OCI-LY3 (cell line): ENCODE measurements around the gene FZD10.

Experiments used
- H2AFZ ChIP-seq: fragments of 200-600, 300-600 bp; shearing (Covaris generic); 2 replicates; pipeline ENCODE4 v1.6.0; 2014; ENCODE audit warnings: antibody characterized with exemption, low read depth, low read length
- H3K27ac ChIP-seq: fragments of 200-600, 300-600 bp; sonication (generic); 2 replicates; pipeline ENCODE4 v1.5.1; 2014; ENCODE audit warnings: mild to moderate bottlenecking, low read length, moderate library complexity, mixed read lengths
- H3K27me3 ChIP-seq: fragments of 200-600, 300-600 bp; sonication (generic); 2 replicates; pipeline ENCODE4 v1.6.1; 2014; ENCODE audit warnings: low read depth, low read length, mixed read lengths
- H3K36me3 ChIP-seq: fragments of 200-600, 300-600 bp; sonication (generic); replicated peaks from 2 replicates; pipeline ENCODE3; 2014; ENCODE audit warnings: low read depth, low read length, mixed read lengths
- H3K4me1 ChIP-seq: fragments of 300-600, 200-600 bp; sonication (generic); 2 replicates; pipeline ENCODE4 v1.6.1; 2014; ENCODE audit warnings: low read length, mixed read lengths
- H3K4me2 ChIP-seq: fragments of 200-600, 300-600 bp; sonication (generic); 2 replicates; pipeline ENCODE4 v1.6.1; 2014; ENCODE audit warnings: low read length, mixed read lengths
- H3K4me3 ChIP-seq: fragments of 300-600, 200-600 bp; sonication (generic); 2 replicates; pipeline ENCODE4 v1.5.1; 2014; ENCODE audit warnings: antibody characterized with exemption, mild to moderate bottlenecking, low read length, moderate library complexity
- H3K79me2 ChIP-seq: fragments of 300-600, 200-600 bp; shearing (Covaris generic); 2 replicates; pipeline ENCODE4 v1.6.1; 2014; ENCODE audit warnings: mild to moderate bottlenecking, low read length, mixed read lengths
- H3K9ac ChIP-seq: fragments of 300-600, 200-600 bp; shearing (Covaris generic); 2 replicates; pipeline ENCODE4 v1.6.0; 2014; ENCODE audit warnings: mild to moderate bottlenecking, low read length, moderate library complexity
- H3K9me3 ChIP-seq: fragments of 200-600, 300-600 bp; shearing (Covaris generic); 2 replicates; pipeline ENCODE4 v1.6.1; 2014; ENCODE audit warnings: low read length, mixed read lengths; ENCODE audit not compliant: insufficient read depth
- H4K20me1 ChIP-seq: fragments of 200-600, 300-600 bp; sonication (generic); 2 replicates; pipeline ENCODE4 v1.6.1; 2016; ENCODE audit warnings: low read length, mixed read lengths; ENCODE audit not compliant: insufficient read depth
- EZH2phosphoT487 ChIP-seq: fragments of 200-600 bp; shearing (Covaris generic); IDR thresholded peaks from 2 replicates; pipeline ENCODE4 v1.6.1; 2018; ENCODE audit warnings: antibody characterized with exemption, mixed run types, low read depth
- TF ChIP-seq, protein P1 (sequence below): fragments of 200-600, 300-600 bp; sonication (generic); IDR thresholded peaks from 2 replicates; pipeline ENCODE4 v1.5.1; 2014; ENCODE audit warnings: antibody characterized with exemption, low read length, low read depth

FZD10 gene

DNA sequence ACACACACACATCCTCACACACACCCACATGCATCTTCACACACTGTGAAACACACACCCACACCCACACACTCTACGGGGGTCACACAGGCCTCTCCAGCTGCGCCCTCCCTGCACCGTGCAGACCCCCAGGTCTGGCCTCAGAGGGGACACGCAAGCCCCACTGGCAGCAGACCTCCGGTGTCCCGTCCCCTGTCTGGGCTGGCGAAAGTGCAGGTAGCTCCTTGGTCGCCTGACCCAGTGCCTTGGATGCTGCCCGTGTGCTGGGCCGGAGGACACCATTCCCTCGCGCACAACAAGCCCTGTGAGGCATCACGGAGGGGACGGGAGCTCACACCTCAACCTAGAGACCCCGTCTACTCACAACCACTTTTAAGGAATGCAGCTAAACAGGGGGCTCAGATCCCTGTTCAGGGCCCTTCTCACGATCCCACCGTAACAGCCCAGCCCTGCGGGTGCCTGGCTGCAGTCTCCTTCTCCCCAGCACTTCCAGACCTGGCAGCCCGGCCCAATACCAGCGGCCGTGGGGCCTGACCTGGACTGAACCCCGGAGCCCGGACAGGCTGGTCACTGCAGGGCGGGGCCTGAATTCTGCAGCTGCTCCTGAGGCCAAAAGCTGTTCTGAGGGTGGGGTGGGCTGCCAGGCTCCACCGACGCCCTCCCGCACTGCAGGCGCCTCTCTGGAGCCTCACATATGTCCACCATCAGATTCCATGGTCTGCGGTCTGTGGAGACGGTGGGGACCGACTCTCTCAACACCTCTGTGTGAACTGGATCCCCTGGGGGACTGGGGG is 42.1 kb upstream of the FZD10 start:
- H3K9me3 ChIP-seq: no peaks in the 10 kb centered on the region
- no peak for TF ChIP-seq EZH2phosphoT487
- TF ChIP-seq, protein P1, sequence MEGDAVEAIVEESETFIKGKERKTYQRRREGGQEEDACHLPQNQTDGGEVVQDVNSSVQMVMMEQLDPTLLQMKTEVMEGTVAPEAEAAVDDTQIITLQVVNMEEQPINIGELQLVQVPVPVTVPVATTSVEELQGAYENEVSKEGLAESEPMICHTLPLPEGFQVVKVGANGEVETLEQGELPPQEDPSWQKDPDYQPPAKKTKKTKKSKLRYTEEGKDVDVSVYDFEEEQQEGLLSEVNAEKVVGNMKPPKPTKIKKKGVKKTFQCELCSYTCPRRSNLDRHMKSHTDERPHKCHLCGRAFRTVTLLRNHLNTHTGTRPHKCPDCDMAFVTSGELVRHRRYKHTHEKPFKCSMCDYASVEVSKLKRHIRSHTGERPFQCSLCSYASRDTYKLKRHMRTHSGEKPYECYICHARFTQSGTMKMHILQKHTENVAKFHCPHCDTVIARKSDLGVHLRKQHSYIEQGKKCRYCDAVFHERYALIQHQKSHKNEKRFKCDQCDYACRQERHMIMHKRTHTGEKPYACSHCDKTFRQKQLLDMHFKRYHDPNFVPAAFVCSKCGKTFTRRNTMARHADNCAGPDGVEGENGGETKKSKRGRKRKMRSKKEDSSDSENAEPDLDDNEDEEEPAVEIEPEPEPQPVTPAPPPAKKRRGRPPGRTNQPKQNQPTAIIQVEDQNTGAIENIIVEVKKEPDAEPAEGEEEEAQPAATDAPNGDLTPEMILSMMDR: no peak
- no peak overlapping the region for H3K9ac ChIP-seq
- H3K4me2 ChIP-seq: no peak overlapping the region
- H3K4me3 ChIP-seq: no peak overlapping the region
- no peaks in the 10 kb centered on the region for H3K79me2 ChIP-seq
- no peaks in the 10 kb centered on the region for H3K4me1 ChIP-seq
- no peaks in the 10 kb centered on the region for H3K36me3 ChIP-seq
- H2AFZ ChIP-seq: no peak overlapping the region
- H3K27ac ChIP-seq: no peak overlapping the region
- H4K20me1 ChIP-seq: no peaks in the 10 kb centered on the region
- no peaks in the 10 kb centered on the region for H3K27me3 ChIP-seq

DNA sequence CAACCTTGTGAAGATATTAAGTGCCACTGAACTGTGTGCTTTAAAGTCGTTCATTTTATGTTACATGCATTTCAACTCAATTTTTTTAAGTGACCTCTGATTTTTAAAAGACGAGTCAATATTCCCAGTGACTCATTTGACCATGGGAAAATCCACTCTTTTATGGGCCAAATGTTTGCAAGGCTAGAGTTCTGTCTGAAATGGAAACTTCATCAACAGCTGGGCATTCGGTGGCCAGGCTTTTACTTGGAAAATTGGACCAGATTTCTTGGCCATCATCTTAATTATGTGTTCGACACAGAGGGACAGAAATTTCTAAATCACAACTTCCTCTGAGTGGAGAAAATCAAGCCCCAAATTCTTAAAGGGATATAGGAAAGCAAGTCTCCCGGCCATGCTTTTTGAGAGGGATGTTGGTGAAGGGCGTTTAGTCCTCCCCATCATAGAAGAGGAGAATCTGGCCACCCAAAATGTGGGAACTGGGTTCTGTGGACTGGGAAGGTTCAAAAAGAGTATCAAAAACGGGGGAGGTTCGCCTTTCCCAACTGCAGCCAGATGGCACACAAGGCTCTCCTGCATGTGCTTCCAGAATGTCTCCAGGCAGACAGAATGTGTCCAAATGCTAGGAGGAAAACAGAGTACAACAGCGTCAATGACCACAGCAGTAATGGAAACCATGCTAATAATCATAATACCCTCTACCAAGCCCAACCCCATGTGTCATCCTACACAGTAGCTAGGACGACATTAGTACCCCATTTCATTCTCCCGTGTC is 40.9 kb upstream of the FZD10 start:
- Histone ChIP-seq H3K9me3 (no peaks in the 10 kb centered on the region), H3K27ac (no peak overlapping the region)
- TF ChIP-seq EZH2phosphoT487: no peak
- TF ChIP-seq, protein P1: no peak

DNA sequence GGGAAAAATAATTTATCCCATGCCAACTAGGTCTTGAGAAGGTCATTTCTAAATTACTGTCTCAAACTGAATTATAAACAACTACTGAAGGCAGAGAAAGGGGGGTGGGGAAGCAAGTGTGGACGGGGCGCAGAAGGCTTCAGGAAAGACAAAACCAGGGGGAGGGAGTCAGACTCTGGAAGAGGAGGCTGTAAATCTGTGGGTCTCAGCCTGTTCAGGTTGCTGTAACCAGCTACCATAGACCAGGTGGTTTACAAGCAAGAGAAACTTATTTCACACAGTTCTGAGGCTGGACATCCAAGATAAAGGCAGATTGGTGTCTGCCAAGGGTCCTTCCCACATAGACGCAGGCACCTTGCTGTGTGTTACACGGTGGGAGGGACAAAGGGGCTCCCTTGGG is 39.9 kb upstream of the FZD10 start:
- TF ChIP-seq, protein P1: no peak
- H4K20me1 ChIP-seq: no peaks in the 10 kb centered on the region
- no peak overlapping the region for H3K4me2 ChIP-seq
- H3K27ac ChIP-seq: no peak overlapping the region
- H3K79me2 ChIP-seq: no peaks in the 10 kb centered on the region
- H3K4me1 ChIP-seq: no peaks in the 10 kb centered on the region
- no peak overlapping the region for H3K4me3 ChIP-seq
- no peaks in the 10 kb centered on the region for H3K9me3 ChIP-seq
- no peaks in the 10 kb centered on the region for H3K27me3 ChIP-seq
- no peak overlapping the region for H3K9ac ChIP-seq
- no peaks in the 10 kb centered on the region for H3K36me3 ChIP-seq
- H2AFZ ChIP-seq: no peak overlapping the region

More for the DNA sequence above, 40.9 kb upstream of the FZD10 start:
- no peak overlapping the region for H3K9ac ChIP-seq
- no peak overlapping the region for H3K4me2 ChIP-seq
- no peaks in the 10 kb centered on the region for H3K4me1 ChIP-seq
- no peaks in the 10 kb centered on the region for H4K20me1 ChIP-seq
- no peaks in the 10 kb centered on the region for H3K79me2 ChIP-seq
- H3K4me3 ChIP-seq: no peak overlapping the region
- no peaks in the 10 kb centered on the region for H3K27me3 ChIP-seq
- H3K36me3 ChIP-seq: no peaks in the 10 kb centered on the region
- H2AFZ ChIP-seq: no peak overlapping the region

DNA sequence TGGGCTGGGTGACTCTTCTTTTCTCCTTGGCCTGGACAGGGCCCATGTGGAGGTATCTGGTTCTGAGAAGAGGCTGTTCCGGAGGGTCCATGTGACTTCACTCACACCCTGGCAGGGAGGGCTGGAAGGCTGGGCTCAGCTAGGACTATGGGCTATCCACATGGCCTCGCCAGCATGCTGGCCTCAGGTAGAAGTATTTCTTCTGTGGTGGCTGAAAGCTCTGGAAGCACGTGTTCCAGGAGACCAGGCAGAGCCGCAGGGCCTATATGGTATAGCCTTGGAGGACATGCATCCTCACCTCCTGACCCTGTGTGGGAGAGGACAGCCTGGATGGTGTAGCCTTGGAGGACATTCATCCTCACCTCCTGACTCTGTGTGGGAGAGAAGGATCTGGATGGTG is 38.2 kb upstream of the FZD10 start:
- H3K36me3 ChIP-seq: no peaks in the 10 kb centered on the region
- H3K4me2 ChIP-seq: no peak overlapping the region
- no peaks in the 10 kb centered on the region for H3K79me2 ChIP-seq
- no peaks in the 10 kb centered on the region for H4K20me1 ChIP-seq
- H3K9me3 ChIP-seq: no peaks in the 10 kb centered on the region
- H3K4me1 ChIP-seq: no peaks in the 10 kb centered on the region
- no peak overlapping the region for H3K9ac ChIP-seq
- no peaks in the 10 kb centered on the region for H3K27me3 ChIP-seq
- no peak overlapping the region for H3K27ac ChIP-seq
- H3K4me3 ChIP-seq: no peak overlapping the region
- H2AFZ ChIP-seq: no peak overlapping the region
- no peak for TF ChIP-seq EZH2phosphoT487
- TF ChIP-seq, protein P1: no peak
